T-helper 2 cell treated with Interferon-gamma antibody and Interleukin-4, amounts not matched to agents 100 ng/mL and 5 ng/mL, for 36 hours (primary cell): ENCODE data around the gene KLK11. TPM values are rescaled to one million over a fixed set of nuclear protein-coding genes. Genes with fewer than 3 reads are reported as not detected.

ENCODE experiments used
- intact Hi-C: fragments of 100-400 bp; cut with micrococcal nuclease; formaldehyde crosslinking; loops from one replicate; pipeline ENCODE4 v1.15.1; 2023
- total RNA-seq: library from RNA; stranded (reverse); gene quantifications from 2 replicates; pipeline ENCODE4 v1.2.3, GENCODE V29; 2022

The KLK11 gene
- total RNA-seq, 1 donor from 2014 or later = not detected

DNA sequence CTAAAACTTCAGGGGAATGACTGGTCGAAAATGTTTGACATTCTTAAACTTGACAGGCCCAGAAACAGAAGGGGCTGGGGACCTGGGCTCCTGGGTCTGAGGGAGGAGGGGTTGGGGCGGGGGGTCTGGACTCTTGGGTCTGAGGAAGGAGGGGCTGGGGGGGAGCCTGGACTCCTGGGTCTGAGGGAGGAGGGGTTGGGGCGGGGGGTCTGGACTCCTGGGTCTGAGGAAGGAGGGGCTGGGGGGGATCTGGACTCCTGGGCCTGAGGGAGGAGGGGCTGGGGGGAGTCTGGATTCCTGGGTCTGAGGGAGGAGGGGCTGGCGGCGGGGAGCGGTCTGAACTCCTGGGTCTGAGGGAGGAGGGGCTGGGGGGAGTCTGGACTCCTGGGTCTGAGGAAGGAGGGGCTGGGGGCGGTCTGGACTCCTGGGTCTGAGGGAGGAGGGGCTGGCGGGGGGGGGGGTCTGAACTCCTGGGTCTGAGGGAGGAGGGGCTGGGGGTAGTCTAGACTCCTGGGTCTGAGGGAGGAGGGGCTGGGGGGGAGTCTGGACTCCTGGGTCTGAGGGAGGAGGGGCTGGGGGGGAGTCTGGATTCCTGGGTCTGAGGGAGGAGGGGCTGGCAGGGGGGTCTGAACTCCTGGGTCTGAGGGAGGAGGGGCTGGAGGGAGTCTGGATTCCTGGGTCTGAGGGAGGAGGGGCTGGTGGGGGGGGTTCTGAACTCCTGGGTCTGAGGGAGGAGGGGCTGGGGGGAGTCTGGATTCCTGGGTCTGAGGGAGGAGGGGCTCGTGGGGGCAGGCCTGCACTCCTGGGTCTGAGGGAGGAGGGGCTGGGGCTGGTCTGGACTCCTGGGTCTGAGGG is 51.5 kb downstream of the KLK11 start:
- intact Hi-C loops = no loop called here

- intact Hi-C loops = no loop called here
Observed at GRCh38 chr19:50972795-50973376, 53.5 kb downstream of the KLK11 start.

Other genes with a start within 250 kb of the KLK11 start
- gene ACP4, start 236.2 kb downstream of the KLK11 start, total RNA-seq = not detected in 2 replicates
- 1.7 and 2.6 TPM in 2 replicates for gene KLK1, start 202.8 kb downstream of the KLK11 start, total RNA-seq
- gene KLK15, start 193.0 kb downstream of the KLK11 start, total RNA-seq = not detected in 2 replicates
- gene KLK3, start 171.7 kb downstream of the KLK11 start, total RNA-seq = not detected in 2 replicates
- gene KLK2, start 153.2 kb downstream of the KLK11 start, total RNA-seq = 0.16 and 0.27 TPM in 2 replicates
- not detected in 2 replicates for gene KLK4, start 115.2 kb downstream of the KLK11 start, total RNA-seq
- not detected in 2 replicates for gene KLK5, start 73.6 kb downstream of the KLK11 start, total RNA-seq
- gene KLK6, start 57.0 kb downstream of the KLK11 start, total RNA-seq = not detected in 2 replicates
- gene KLK7, start 42.7 kb downstream of the KLK11 start, total RNA-seq = not detected in 2 replicates
- not detected in 2 replicates for gene KLK8, start 25.0 kb downstream of the KLK11 start, total RNA-seq
- gene KLK10, start 6.9 kb downstream of the KLK11 start, total RNA-seq = not detected in 2 replicates
- not detected in 2 replicates for gene KLK12, start 8.4 kb upstream of the KLK11 start, total RNA-seq
- not detected in 2 replicates for gene KLK13, start 38.5 kb upstream of the KLK11 start, total RNA-seq
- gene KLK14, start 56.3 kb upstream of the KLK11 start, total RNA-seq = 0.64 and 0.80 TPM in 2 replicates
- gene CTU1, start 81.8 kb upstream of the KLK11 start, total RNA-seq = 8.2 and 9.0 TPM in 2 replicates
- 0.14 and 0.25 TPM in 2 replicates for gene SIGLEC9, start 98.3 kb upstream of the KLK11 start, total RNA-seq
- not detected in 2 replicates for gene SIGLEC7, start 115.7 kb upstream of the KLK11 start, total RNA-seq
- gene CD33, start 198.5 kb upstream of the KLK11 start, total RNA-seq = 15.0 and 18.7 TPM in 2 replicates
- not detected in 2 replicates for gene SIGLECL1, start 224.5 kb upstream of the KLK11 start, total RNA-seq